HCT116 (cell line): ENCODE results near the gene LPIN1.

ENCODE experiments used
- EZH2 ChIP-seq: fragments of 200-600 bp; sonication (generic); IDR thresholded peaks from 2 replicates; pipeline ENCODE4 v1.6.1; 2017; ENCODE audit warnings: antibody characterized with exemption, mixed run types
- FOSL1 ChIP-seq: IDR thresholded peaks from 2 replicates; pipeline ENCODE4 v1.6.1; 2012; ENCODE audit warnings: low read depth
- POLR2A ChIP-seq: IDR thresholded peaks from 2 replicates; pipeline ENCODE4 v1.7.0; 2011; ENCODE audit warnings: borderline replicate concordance; ENCODE audit not compliant: insufficient read depth, insufficient read length; ENCODE audit errors: extremely low read depth
- SIN3A ChIP-seq: IDR thresholded peaks from 2 replicates; pipeline ENCODE4 v1.6.1; 2012; ENCODE audit warnings: low read depth
- YY1 ChIP-seq: IDR thresholded peaks from 2 replicates; pipeline ENCODE4 v1.6.1; 2011; ENCODE audit warnings: low read length, low read depth, moderate library complexity, mild to moderate bottlenecking; ENCODE audit not compliant: insufficient replicate concordance; ENCODE audit errors: extremely low read depth
- ZFX ChIP-seq: fragments of 450-650 bp; IDR thresholded peaks from 2 replicates; pipeline ENCODE4 v1.6.1; 2017
- TF ChIP-seq, protein P1 (sequence below), 3 experiments: fragments of 200-600 bp in 1 of 3; sonication (generic) in 1 of 3; IDR thresholded peaks in 2 of 3; conservative IDR thresholded peaks in 1 of 3; 2 replicates each; pipeline ENCODE4 v1.5.1; 2012 to 2017; ENCODE audit warnings: low read depth in 2 of 3, low read length in 2 of 3, antibody characterized with exemption in 1 of 3, borderline replicate concordance in 1 of 3, control low read depth in 1 of 3, mild to moderate bottlenecking in 1 of 3, mixed read lengths in 1 of 3, mixed run types in 1 of 3, moderate library complexity in 1 of 3; ENCODE audit not compliant: insufficient read depth in 1 of 3

DNA sequence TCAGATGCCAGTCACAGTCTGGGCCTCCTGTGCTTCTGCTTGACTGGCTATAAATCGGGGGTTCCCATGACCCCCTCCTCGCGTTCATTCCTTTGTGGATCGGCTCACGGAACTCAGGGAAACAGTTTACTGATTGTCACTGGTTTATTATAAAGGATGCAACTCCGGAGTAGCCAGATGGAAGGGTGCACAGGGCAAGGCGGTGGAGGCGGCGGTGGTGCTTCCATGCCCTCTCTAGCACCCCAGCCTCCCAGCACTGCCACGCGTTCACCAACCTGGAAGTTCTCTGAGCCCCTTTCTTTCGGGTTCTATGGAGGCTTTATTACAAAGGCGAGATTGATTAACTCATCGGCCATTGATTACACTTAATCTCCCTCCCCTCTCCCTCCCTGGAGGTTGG is 15.6 kb downstream of the LPIN1 start:
- TF ChIP-seq EZH2: no peak
- TF ChIP-seq, protein P1, sequence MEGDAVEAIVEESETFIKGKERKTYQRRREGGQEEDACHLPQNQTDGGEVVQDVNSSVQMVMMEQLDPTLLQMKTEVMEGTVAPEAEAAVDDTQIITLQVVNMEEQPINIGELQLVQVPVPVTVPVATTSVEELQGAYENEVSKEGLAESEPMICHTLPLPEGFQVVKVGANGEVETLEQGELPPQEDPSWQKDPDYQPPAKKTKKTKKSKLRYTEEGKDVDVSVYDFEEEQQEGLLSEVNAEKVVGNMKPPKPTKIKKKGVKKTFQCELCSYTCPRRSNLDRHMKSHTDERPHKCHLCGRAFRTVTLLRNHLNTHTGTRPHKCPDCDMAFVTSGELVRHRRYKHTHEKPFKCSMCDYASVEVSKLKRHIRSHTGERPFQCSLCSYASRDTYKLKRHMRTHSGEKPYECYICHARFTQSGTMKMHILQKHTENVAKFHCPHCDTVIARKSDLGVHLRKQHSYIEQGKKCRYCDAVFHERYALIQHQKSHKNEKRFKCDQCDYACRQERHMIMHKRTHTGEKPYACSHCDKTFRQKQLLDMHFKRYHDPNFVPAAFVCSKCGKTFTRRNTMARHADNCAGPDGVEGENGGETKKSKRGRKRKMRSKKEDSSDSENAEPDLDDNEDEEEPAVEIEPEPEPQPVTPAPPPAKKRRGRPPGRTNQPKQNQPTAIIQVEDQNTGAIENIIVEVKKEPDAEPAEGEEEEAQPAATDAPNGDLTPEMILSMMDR (IDR thresholded peaks at IDR 0.05 in 2 of 3, conservative IDR thresholded peaks at IDR 0.05 in 1 of 3; ENCODE audit: borderline replicate concordance in 1 of 3, insufficient read depth in 1 of 3, low read depth in 2 of 3, low read length in 2 of 3): no peak
- TF ChIP-seq ZFX: no peak
- TF ChIP-seq POLR2A: no peak
- no peak for TF ChIP-seq YY1
- no peak for TF ChIP-seq FOSL1
- no peak for TF ChIP-seq SIN3A
